GM19099 (cell line): ENCODE data around the gene ALKBH4.

ENCODE experiments used
- POLR2A ChIP-seq: IDR thresholded peaks from 3 replicates; pipeline ENCODE4 v1.6.1; 2011; ENCODE audit warnings: low read depth; ENCODE audit not compliant: insufficient read length; ENCODE audit errors: extremely low read depth

Gene ALKBH4

DNA sequence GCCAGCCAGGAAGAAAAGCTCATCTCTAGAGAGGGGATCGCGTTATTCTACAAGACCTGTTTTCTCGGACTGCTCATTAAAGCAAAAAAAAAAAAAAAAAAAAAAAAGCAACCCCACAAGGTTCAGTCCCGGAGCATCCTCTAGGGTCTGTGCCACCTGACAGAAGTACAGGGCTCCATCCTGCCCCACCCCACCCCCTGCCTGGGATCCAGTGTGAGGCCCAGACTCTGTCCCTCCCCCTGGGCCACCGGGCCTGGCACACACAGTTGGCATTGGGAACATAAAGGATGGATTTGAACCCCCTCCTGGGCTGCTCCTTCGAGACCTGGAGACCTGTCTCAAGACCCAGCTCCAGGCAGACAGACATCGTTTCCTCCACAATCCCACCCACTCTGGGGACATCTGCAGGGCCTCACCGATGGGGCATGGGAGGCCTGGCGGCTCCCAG lies 30.6 kb downstream of the ALKBH4 start:
- no peak for TF ChIP-seq POLR2A

DNA sequence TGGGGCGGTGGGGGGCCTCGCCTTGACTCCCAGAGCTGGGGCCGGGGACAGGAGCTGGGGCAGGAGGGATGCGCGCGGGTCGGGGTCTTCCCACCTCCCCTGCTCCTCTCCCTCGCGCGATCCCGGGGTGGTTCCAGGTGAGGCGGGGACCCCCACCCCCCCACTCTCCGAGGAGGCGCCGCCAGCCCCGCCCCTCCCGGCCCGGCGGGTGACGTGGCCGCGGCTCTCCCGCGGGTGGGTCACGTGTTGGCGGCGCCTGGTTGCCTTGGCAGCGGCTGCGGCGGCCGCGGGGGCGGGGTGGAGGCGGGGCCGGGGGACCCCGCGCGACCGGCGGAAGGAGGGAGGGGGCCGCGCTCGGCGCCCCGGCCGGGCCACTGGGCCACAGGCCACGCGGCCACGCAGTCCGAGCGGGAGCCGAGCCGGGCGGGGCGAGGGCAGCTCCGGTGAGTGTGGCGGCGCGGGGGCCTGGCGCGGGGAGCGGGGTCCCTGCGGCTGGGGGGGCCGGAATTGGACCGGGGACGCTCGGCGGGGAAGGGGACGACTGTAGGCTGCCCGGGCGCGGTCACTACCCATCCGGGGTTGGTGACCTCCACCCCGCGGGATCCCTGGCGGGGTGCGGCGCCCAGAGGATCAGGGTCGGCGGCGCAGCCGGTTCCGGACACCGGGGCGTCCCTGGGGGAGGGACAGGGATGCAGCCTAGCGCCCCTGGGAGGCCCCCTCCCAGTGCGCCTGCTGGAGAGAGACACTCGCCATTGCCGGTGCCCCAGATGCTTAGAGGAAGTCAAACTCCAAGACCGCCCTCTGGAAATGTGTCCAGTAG lies 31.2 kb downstream of the ALKBH4 start, which contains the start of gene ORAI2:
Gene ORAI2, plus strand, starts transcription at position 357 of the 820 bp plus-strand sequence. CDS start 5,382 bp downstream, outside the sequence.
- peak; percentile 75 for TF ChIP-seq POLR2A

DNA sequence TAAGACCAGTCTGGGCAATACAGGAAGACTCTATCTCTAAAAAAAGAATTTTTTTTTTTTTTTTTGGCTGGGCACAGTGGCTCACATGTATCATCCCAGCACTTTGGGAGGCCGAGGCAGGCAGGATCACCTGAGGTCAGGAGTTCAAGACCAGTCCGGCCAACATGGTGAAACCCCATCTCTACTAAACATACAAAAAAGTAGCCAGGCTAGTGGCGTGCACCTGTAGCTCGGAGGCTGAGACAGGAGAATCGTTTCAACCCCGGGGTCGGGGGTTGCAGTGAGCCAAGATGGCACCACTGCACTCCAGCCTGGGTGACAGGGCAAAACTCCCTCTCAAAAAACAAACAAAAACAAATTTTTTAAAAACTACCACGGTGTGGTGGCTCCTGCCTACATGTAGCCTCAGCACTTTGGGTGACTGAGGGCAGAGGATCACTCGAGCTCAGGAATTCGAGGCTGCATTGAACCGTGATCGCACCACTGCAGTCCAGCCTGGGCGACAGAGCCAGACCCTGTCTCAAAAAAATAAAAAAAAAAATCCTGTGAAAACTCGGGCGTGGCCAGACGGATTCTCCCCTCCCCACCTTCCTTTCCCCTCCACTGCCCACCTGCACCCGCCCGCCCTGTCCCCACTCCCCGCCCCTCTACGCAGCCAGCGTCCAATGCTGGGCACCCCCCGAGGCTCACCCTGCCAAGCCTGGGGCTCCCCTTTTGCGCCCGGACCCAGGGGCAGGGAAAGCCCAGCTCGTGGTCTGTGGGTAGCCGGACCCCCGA lies 32.0 kb downstream of the ALKBH4 start:
- no peak for TF ChIP-seq POLR2A

GRCh38 chr7:102431617-102432298 lies 32.9 kb downstream of the ALKBH4 start:
- peak; percentile 58 for TF ChIP-seq POLR2A

GRCh38 chr7:102429141-102429899 lies 35.3 kb downstream of the ALKBH4 start:
- no peak for TF ChIP-seq POLR2A

DNA sequence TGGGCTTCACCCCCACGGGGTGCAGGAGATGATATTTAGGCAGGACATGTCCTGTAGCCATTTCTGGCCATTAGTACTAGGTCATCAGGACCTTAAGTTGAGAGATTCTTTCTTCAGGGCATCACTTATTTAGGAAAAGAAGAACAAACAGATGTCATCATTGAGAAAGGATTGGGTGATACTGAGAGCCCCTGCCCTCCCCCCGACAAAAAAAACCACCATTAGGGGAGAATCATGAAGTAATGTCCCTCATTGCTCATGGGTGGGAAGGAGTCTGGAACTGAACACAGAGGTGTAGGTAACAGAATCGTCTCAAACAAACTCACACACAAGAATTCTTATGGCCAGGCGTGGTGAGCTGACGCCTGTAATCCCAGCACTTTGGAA lies 37.7 kb downstream of the ALKBH4 start:
- TF ChIP-seq POLR2A, result no peak

DNA sequence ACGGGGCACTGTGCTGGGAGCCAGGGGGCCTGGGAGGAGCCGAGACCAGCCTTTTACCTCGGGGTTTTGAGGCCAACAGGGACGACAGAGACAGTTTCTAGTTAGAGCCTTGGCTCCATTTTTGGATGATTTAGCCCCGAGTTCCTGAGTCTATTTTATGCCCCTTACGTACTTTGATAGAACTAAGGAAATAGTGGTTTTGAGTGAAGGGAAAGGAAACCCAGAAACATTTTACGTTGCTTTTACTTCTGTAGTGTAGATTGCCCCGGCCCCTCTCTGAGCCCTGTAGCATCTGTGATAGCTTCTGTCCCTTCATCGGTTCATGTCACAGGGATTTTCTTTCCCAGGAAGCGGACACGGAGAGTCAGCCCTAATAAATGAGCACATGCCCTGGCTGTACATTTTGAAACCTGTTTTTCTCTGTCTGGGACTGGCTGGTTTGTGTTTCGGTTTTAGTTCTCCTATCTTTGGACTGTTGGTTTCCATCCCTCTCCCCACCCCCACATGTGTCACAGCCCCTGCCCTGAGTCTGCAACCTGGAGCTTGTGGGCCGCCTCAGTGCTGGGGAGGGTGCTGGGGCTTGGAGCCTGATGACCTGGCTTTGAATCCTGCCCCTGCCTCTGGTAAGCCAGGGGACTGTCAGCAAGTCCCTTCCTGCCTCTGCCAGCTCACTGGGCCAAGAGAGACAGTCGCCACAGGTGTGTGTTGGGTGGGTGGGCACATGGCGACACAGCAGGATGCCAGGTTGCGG lies 38.2 kb downstream of the ALKBH4 start:
- no peak for TF ChIP-seq POLR2A

- TF ChIP-seq POLR2A, result peak; percentile 92
Measured at GRCh38 chr7:102425639-102426267, 38.9 kb downstream of the ALKBH4 start.

DNA sequence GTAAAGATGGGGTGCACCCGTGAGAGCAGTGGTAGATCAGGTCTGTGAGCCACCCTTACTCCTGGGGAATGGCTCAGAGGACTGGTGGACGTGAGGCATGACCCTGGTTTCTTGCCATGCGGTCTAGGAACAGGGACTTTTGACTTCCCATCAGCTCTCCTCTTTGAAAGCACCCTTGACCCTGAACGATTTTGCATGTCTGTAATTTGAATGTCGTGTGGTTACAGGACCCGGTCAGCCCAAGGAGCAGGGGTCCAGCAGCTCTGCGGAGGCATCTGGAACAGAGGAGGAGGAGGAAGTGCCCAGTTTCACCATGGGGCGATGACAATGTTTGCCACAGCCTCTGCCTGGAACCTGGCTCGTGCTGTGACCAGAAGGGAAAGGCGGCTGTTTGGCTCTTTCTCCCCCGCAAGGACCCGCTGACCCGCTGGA lies 39.9 kb downstream of the ALKBH4 start:
- peak; percentile 57 for TF ChIP-seq POLR2A

DNA sequence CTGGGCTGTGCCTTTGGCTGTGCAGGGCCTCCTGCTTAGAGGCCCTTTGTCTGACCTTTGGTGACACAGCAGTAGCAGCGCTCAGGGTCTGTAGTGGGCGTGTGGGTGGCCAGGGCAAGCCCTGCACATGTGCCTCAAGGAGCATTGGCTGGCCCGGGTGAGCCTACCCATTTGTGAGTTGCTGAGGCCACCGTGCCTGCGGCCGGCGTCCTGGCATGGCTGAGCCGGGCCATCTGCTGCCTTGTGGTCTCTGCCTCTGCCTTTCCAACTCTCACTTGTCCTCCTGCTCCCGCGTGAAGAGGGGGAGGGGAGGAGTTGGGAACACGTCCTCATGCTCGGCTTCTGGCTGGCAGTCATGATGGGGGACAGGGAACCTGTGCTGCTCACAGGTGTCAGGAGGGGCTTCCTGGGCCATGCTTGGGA lies 40.5 kb downstream of the ALKBH4 start:
- no peak for TF ChIP-seq POLR2A

DNA sequence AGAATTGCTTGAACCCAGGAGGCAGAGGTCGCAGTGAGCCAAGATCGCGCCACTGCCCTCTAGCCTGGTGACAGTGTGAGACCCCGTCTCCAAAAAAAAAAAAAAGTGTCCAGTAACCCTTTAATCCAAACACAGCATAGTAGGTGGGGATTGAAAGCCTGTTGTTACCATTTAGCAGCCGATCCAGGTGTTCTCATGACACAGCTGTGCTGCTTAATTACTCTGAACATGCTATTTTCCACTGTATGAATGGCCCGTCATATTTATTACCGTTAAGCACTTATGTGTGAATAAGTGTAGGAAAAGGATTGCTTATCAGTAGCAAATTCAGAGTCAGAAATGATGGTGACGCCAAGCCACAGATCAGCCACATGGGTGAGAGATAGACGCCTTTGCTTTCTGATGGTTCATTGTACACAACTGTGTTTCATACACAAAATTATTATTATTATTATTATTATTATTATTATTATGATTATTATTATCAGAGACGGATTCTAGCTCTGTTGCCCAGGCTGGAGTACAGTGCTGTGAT lies 42.9 kb downstream of the ALKBH4 start:
- no peak for TF ChIP-seq POLR2A

DNA sequence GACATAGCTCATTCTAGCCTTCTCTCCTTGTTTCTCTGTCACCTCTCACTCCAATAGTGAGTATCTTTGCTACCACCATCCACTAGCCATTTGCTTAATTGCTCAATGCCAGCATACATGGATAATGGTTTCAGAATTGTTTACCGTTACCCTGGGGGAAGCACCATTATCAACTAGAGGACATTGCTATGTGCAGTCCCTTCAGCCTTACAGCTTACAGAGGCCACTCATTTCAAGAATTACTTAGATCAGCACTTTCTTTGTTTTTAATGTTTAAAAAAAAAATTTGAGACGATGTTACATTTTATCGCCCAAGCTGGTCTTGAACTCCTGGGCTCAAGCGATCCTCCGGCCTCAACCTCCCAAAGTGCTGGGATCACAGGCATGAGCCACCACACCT lies 46.1 kb downstream of the ALKBH4 start:
- TF ChIP-seq POLR2A, result no peak

DNA sequence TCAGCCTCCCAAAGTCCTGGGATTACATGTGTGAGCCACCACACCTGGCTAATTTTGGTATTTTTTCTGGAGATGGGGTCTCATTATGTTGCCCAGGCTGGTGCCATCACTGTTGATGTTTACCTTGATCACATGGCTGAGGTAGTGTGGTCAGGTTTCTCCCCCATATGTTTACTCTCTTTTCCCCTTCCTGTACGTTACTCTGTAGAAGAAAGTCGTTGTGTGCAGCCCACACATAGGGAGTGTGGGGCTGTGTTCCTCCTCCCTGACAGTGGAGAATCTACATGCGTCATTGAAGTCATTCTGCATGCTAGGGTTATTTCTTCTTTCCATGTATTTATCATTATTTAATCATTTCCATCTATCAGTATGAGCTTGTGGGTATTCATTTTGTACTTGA lies 47.6 kb downstream of the ALKBH4 start:
- no peak for TF ChIP-seq POLR2A
